GM12878 (cell line): ENCODE measurements around the gene CHST15. TPM values are rescaled to one million over a fixed set of nuclear protein-coding genes. Genes with fewer than 3 reads are reported as not detected.

ENCODE experiments used
- ATAC-seq: fragments of 200-7000 bp; cut with Tn5 transposase; 3 replicates; pipeline ENCODE4 v1.9.1; 2020; ENCODE audit warnings: mild to moderate bottlenecking, moderate library complexity
- BruUV-seq: library from RNA; stranded (reverse); fragments of 400-500 nt; replicated peaks from 2 replicates; lab custom pipeline; 2021; lab: Mats Ljungman, UMichigan
- CTCF ChIA-PET: fragments of 300-600 bp; sonication (Branson Sonifier 250); formaldehyde crosslinking; extraction: SDS; loops from one replicate; lab custom pipeline; 2021; ENCODE audit warnings: inconsistent platforms; lab: Yijun Ruan, JAX
- POLR2A ChIA-PET: fragments of 350-600 bp; formaldehyde crosslinking; extraction: SDS; loops from one replicate; lab custom pipeline; 2021; ENCODE audit warnings: inconsistent platforms; lab: Charles Lee
- RAD21 ChIA-PET: fragments of 300-600 bp; sonication (Branson Sonifier 250); formaldehyde crosslinking; loops from one replicate; lab custom pipeline; 2023; ENCODE audit warnings: antibody characterized with exemption; ENCODE audit not compliant: unreplicated experiment; lab: Charles Lee
- SMC1A ChIA-PET: fragments of 300-600 bp; sonication (Branson Sonifier 250); formaldehyde crosslinking; loops from one replicate; lab custom pipeline; 2023; ENCODE audit not compliant: unreplicated experiment, uncharacterized antibody; lab: Charles Lee
- DNase-seq: peaks from one replicate; pipeline ENCODE4 v3.0.0-alpha.2; 2011; ENCODE audit warnings: low read depth, low spot score
- FAIRE-seq: peaks from 3 replicates; lab custom pipeline; 2011; peaks lifted over from hg19 to GRCh38; lab: Jason Lieb, UNC
- H2AFZ ChIP-seq: 2 replicates; pipeline ENCODE4 v1.6.0; 2011; ENCODE audit warnings: low read depth, low read length, control low read depth; ENCODE audit not compliant: control insufficient read depth
- H3K27ac ChIP-seq: 2 replicates; pipeline ENCODE4 v1.5.1; 2011; ENCODE audit warnings: control low read depth; ENCODE audit not compliant: control insufficient read depth, insufficient read depth
- H3K27me3 ChIP-seq, 2 experiments: replicated peaks in 1 of 2; 2 replicates each; pipeline versions ENCODE4 v1.6.0 to v1.6.1; 2011; ENCODE audit warnings: low read length in 1 of 2; ENCODE audit not compliant: control insufficient read depth in 2 of 2, insufficient read depth in 2 of 2
- H3K36me3 ChIP-seq, 2 experiments: 2 replicates each; pipeline ENCODE4 v1.5.1; 2011; ENCODE audit warnings: low read length in 1 of 2; ENCODE audit not compliant: control insufficient read depth in 2 of 2, insufficient read depth in 2 of 2
- H3K4me1 ChIP-seq: 2 replicates; pipeline ENCODE4 v1.6.1; 2011; ENCODE audit warnings: mild to moderate bottlenecking, low read length, moderate library complexity, mixed read lengths; ENCODE audit not compliant: control insufficient read depth, insufficient read depth
- H3K4me2 ChIP-seq: 2 replicates; pipeline ENCODE4 v1.6.0; 2011; ENCODE audit warnings: control low read depth; ENCODE audit not compliant: control insufficient read depth, insufficient read depth
- H3K4me3 ChIP-seq: fragments of 200-600 bp; sonication (generic); 2 replicates; pipeline ENCODE4 v1.5.1; 2016
- H3K79me2 ChIP-seq: 2 replicates; pipeline ENCODE4 v1.6.0; 2011; ENCODE audit warnings: low read length; ENCODE audit not compliant: control insufficient read depth, insufficient read depth
- H3K9ac ChIP-seq: 2 replicates; pipeline ENCODE4 v1.8.0; 2011; ENCODE audit warnings: low read length, control low read depth, mixed read lengths; ENCODE audit not compliant: control insufficient read depth, insufficient read depth
- H3K9me3 ChIP-seq: replicated peaks from 3 replicates; pipeline ENCODE4 v1.5.1; 2011; ENCODE audit warnings: mild to moderate bottlenecking, low read length; ENCODE audit not compliant: control insufficient read depth, insufficient read depth
- H4K20me1 ChIP-seq: 2 replicates; pipeline ENCODE4 v1.6.0; 2011; ENCODE audit not compliant: control insufficient read depth, insufficient read depth
- BACH1 ChIP-seq: fragments of 450-650 bp; IDR thresholded peaks from 2 replicates; pipeline ENCODE4 v1.6.1; 2017; ENCODE audit warnings: mild to moderate bottlenecking, borderline replicate concordance
- BHLHE40 ChIP-seq, 2 experiments: fragments of 450-650 bp in 1 of 2; IDR thresholded peaks; 2 replicates each; pipeline ENCODE4 v1.6.1; 2011 to 2017; ENCODE audit warnings: low read depth in 2 of 2, borderline replicate concordance in 1 of 2, improper control_type of control experiment in 1 of 2, low read length in 1 of 2, mild to moderate bottlenecking in 1 of 2
- HCFC1 ChIP-seq: fragments of 150-350 bp; IDR thresholded peaks from 2 replicates; pipeline ENCODE4 v1.6.1; 2014; ENCODE audit warnings: low read length
- IKZF1 ChIP-seq: fragments of 450-650 bp; conservative IDR thresholded peaks from 2 replicates; pipeline ENCODE4 v1.6.1; 2017; ENCODE audit warnings: antibody characterized with exemption, mild to moderate bottlenecking
- IRF4 ChIP-seq: IDR thresholded peaks from 2 replicates; pipeline ENCODE4 v1.6.1; 2011; ENCODE audit warnings: low read depth, low read length
- MYB ChIP-seq: fragments of 150-350 bp; IDR thresholded peaks from 2 replicates; pipeline ENCODE4 v1.6.1; 2014; ENCODE audit warnings: mild to moderate bottlenecking, low read depth, low read length, borderline replicate concordance
- NR2F1 ChIP-seq: fragments of 450-650 bp; conservative IDR thresholded peaks from 2 replicates; pipeline ENCODE4 v1.6.1; 2017; ENCODE audit warnings: mild to moderate bottlenecking
- PML ChIP-seq: IDR thresholded peaks from 2 replicates; pipeline ENCODE4 v1.6.1; 2012; ENCODE audit warnings: low read length, inconsistent platforms
- RFX5 ChIP-seq: IDR thresholded peaks from 2 replicates; pipeline ENCODE4 v1.6.1; 2011; ENCODE audit warnings: low read depth, low read length, improper control_type of control experiment
- SREBF2 ChIP-seq: IDR thresholded peaks from 2 replicates; pipeline ENCODE4 v1.6.1; 2012; ENCODE audit warnings: mild to moderate bottlenecking, low read length
- ZNF384 ChIP-seq: IDR thresholded peaks from 2 replicates; pipeline ENCODE4 v1.6.1; 2012; ENCODE audit warnings: low read depth, mild to moderate bottlenecking, low read length, improper control_type of control experiment, borderline replicate concordance
- WGBS: methylation state at CpG from one replicate; pipeline ENCODE4 v1.1.6; 2016; ENCODE audit warnings: low lambda C conversion rate; ENCODE audit not compliant: insufficient replicate concordance, insufficient coverage; ENCODE audit errors: missing lambda C conversion rate; 5-methylcytosine and 5-hydroxymethylcytosine counted together
- in situ Hi-C: fragments of 300-500 bp; cut with MboI; formaldehyde crosslinking; loops from 9 replicates; pipeline ENCODE4 v1.14.3; 2018; ENCODE audit warnings: mixed read lengths
- intact Hi-C: fragments of 100-400 bp; cut with micrococcal nuclease; formaldehyde crosslinking; loops from one replicate; pipeline ENCODE4 v1.14.2; 2022; ENCODE audit not compliant: unreplicated experiment
- polyA plus RNA-seq, 11 experiments: library from polyadenylated mRNA; depleted of rRNA in 4 of 11; unstranded in 6 of 11; stranded (reverse) in 5 of 11; fragments of >200 nt; fragmentation: Nextera tagmentation in 4 of 11; fragmentation: Illumina TruSeq in 1 of 11; extraction: Ambion mirVana in 4 of 11; extraction: Trizol in 1 of 11; gene quantifications; 1 replicate in 1 of 11; 2 replicates in 10 of 11; pipeline versions ENCODE4 v1.2.1 to v1.2.3, GENCODE V29; 2011 to 2016; ENCODE audit warnings: inconsistent platforms in 2 of 11, missing spikeins in 2 of 11, low read depth in 1 of 11
- total RNA-seq, 4 experiments: library from RNA; depleted of rRNA in 3 of 4; stranded (reverse); fragments of >200 nt in 3 of 4; fragmentation: Illumina TruSeq in 1 of 4; extraction: Trizol in 1 of 4; gene quantifications; 2 replicates each; pipeline versions ENCODE4 v1.2.1 to v1.2.3, GENCODE V29; 2013 to 2021
- TF ChIP-seq, protein P1 (sequence below): fragments of 150-350 bp; IDR thresholded peaks from 2 replicates; pipeline ENCODE4 v1.6.1; 2016; ENCODE audit warnings: low read depth, low read length
- TF ChIP-seq, protein P2 (sequence below): fragments of 450-650 bp; IDR thresholded peaks from 2 replicates; pipeline ENCODE4 v1.6.1; 2017; ENCODE audit warnings: mild to moderate bottlenecking
- TF ChIP-seq, protein P3 (sequence below): IDR thresholded peaks from 2 replicates; pipeline ENCODE4 v1.6.1; 2011; ENCODE audit warnings: low read depth, low read length, improper control_type of control experiment, borderline replicate concordance

The CHST15 gene
- total and polyA plus RNA-seq, 10 of the 15 experiments (the other 5 are each of a cell fraction or from before 2014, with no cell fraction given), result 0.02 to 0.53 (median 0.05) TPM; not detected in 1

DNA sequence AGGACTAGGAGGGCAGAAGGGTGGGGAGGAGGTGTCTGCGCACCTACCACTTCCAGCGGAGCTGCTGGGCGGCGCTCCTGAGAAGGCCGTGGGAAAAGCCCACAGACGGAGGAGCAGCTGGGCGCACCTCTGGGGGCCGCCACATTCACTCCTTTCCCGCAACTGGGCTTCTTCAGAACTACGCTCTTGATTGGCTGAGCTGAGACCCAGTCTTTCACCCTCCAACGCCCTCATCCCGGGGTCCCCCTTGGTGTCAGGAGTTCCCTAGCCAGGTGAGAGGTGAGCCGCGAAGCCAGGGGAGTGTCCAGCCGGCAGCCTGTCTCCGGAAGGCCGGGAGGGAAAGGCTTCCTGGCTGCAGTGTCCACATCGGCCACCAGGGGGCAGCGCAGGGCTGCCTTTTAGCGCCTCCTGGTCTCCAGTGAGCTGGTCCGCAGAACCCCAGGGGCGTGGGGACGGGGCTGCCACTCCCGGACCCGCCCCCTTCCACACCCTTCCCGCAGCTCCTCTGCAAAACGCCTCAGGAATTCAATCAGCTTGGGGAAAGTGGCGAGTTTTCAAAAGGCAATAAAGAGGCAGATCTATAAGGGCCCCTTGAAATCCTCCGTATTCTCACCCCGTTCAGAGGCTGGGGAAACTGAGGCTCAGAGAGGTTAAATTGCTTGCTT, 98.8 kb downstream of the CHST15 start (continued):
- TF ChIP-seq, protein P1, sequence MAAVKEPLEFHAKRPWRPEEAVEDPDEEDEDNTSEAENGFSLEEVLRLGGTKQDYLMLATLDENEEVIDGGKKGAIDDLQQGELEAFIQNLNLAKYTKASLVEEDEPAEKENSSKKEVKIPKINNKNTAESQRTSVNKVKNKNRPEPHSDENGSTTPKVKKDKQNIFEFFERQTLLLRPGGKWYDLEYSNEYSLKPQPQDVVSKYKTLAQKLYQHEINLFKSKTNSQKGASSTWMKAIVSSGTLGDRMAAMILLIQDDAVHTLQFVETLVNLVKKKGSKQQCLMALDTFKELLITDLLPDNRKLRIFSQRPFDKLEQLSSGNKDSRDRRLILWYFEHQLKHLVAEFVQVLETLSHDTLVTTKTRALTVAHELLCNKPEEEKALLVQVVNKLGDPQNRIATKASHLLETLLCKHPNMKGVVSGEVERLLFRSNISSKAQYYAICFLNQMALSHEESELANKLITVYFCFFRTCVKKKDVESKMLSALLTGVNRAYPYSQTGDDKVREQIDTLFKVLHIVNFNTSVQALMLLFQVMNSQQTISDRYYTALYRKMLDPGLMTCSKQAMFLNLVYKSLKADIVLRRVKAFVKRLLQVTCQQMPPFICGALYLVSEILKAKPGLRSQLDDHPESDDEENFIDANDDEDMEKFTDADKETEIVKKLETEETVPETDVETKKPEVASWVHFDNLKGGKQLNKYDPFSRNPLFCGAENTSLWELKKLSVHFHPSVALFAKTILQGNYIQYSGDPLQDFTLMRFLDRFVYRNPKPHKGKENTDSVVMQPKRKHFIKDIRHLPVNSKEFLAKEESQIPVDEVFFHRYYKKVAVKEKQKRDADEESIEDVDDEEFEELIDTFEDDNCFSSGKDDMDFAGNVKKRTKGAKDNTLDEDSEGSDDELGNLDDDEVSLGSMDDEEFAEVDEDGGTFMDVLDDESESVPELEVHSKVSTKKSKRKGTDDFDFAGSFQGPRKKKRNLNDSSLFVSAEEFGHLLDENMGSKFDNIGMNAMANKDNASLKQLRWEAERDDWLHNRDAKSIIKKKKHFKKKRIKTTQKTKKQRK, result no peak
- TF ChIP-seq IRF4 (no peak), IKZF1 (peak; percentile 23; the same call in 1 of the 2 replicates)

DNA sequence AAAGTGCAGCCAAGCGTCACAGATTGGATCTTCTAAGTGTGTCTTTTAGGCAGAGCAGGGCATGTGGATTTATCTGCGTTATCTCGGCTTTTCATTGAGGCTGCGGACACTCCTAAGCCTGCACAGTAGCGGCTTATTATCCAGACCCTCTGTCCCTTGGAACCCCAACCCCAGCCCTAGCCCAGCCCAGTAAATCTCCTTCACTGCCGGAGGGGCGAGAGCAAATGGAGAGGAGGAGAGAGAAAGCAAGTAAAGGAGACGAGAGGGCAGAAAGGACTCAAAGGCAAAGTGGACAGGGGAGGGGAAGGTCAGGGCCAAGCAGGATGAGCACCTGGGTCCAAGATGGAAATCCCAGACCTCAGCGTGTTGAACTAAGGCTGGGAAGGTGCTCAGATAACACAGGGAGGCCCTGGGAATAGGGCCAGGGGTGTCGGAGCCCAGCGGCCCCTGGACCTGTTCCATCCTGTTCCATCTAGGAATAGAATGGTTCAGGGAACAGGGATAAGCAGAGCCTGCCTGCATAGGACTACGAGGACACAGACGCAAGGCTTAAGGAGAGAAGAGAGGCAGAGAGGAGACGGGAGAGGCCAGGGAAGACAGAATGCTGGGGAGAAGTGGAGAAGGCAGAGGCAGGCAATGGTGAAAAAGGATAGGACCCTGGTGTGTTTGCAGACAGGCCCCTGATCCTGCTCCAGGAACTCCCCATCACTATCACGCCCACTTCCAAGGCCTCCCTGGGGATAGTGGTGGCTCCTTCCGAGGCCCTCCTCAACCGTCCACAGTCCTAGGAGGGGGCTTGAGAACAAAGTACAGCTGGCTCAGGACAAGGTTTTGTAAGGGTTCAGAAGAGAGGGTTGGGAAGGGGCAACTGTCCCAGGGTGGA, 99.6 kb downstream of the CHST15 start:
- ATAC-seq, result no peak; the same call in 2 of the 3 replicates
- Histone ChIP-seq H4K20me1 (0 out of 2 replicates have a peak, but pooled peaks cover 2% of the 10 kb centered on the region), H3K79me2 (no peaks in the 10 kb centered on the region), H3K4me1 (peaks cover 3% of the 10 kb centered on the region; the same call in 1 of the 2 replicates), H2AFZ (no peak overlapping the region), H3K9ac (no peak overlapping the region), H3K27me3 (peaks cover 3 to 7% of the 10 kb centered on the region in 2 experiments; a peak in 3 of 4 replicates), H3K36me3 (no peaks in the 10 kb centered on the region), H3K4me2 (no peak overlapping the region), H3K27ac (no peak overlapping the region), H3K4me3 (no peak overlapping the region), H3K9me3 (no peaks in the 10 kb centered on the region; the same call in 2 of the 3 replicates)
- ChIA-PET SMC1A (interaction anchor here (0.9 to 4.3 kb wide), 8 partner anchors 226 to 419 kb away, joined by 3 to 57 read pairs (median 6); no protein-coding TSS in a partner anchor), POLR2A (interaction anchor here (0.6 kb wide), 1 partner anchor 390 kb away, joined by 4 read pairs; no protein-coding TSS in a partner anchor), CTCF (interaction anchor here (0.7 to 6.0 kb wide), 29 partner anchors 10 to 416 kb away, joined by 3 to 133 read pairs (median 4); no protein-coding TSS in a partner anchor), RAD21 (interaction anchor here (0.7 to 5.0 kb wide), 10 partner anchors 15 to 411 kb away, joined by 3 to 90 read pairs (median 6); no protein-coding TSS in a partner anchor)
- in situ Hi-C loops (no loop called here), intact Hi-C loops (loop anchor here (1.0 to 10.0 kb wide), 5 partner anchors 231 to 751 kb away; partner anchors contain the start of gene FAM53B)
- WGBS, result 28% methylated on average over 17 of the region's 17 CpGs
- FAIRE-seq, result no peak
- BruUV-seq, result no TSS peak
- no peak for DNase-seq
- TF ChIP-seq HCFC1 (no peak), SREBF2 (no peak), RFX5 (no peak), PML (no peak), BACH1 (no peak), MYB (no peak), BHLHE40 (IDR thresholded peaks at IDR 0.05; ENCODE audit: borderline replicate concordance in 1 of 2, low read depth in 2 of 2, low read length in 1 of 2) (no peak), ZNF384 (no peak), NR2F1 (no peak)
- TF ChIP-seq, protein P2, sequence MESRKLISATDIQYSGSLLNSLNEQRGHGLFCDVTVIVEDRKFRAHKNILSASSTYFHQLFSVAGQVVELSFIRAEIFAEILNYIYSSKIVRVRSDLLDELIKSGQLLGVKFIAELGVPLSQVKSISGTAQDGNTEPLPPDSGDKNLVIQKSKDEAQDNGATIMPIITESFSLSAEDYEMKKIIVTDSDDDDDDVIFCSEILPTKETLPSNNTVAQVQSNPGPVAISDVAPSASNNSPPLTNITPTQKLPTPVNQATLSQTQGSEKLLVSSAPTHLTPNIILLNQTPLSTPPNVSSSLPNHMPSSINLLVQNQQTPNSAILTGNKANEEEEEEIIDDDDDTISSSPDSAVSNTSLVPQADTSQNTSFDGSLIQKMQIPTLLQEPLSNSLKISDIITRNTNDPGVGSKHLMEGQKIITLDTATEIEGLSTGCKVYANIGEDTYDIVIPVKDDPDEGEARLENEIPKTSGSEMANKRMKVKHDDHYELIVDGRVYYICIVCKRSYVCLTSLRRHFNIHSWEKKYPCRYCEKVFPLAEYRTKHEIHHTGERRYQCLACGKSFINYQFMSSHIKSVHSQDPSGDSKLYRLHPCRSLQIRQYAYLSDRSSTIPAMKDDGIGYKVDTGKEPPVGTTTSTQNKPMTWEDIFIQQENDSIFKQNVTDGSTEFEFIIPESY, result no peak
- TF ChIP-seq, protein P3, sequence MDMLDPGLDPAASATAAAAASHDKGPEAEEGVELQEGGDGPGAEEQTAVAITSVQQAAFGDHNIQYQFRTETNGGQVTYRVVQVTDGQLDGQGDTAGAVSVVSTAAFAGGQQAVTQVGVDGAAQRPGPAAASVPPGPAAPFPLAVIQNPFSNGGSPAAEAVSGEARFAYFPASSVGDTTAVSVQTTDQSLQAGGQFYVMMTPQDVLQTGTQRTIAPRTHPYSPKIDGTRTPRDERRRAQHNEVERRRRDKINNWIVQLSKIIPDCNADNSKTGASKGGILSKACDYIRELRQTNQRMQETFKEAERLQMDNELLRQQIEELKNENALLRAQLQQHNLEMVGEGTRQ, result no peak
